ENCODE measurements around the gene MOB2. TPM values are rescaled to one million over a fixed set of nuclear protein-coding genes. Genes with fewer than 3 reads are reported as not detected.
"Not testable (repeated sequence)": the region's sequence is repeated elsewhere in the genome, so short reads cannot be mapped to it uniquely, and the experiment has no call there.

MOB2 gene
- polyA plus RNA-seq, 4 donors, result 30.3 to 34.8 (median 33.6) TPM

- no peak for DNase-seq (ENCODE audit: low read depth in 4 of 4, low spot score in 2 of 4)
Measured at GRCh38 chr11:1519028-1520010, 32.7 kb upstream of the MOB2 start.

DNA sequence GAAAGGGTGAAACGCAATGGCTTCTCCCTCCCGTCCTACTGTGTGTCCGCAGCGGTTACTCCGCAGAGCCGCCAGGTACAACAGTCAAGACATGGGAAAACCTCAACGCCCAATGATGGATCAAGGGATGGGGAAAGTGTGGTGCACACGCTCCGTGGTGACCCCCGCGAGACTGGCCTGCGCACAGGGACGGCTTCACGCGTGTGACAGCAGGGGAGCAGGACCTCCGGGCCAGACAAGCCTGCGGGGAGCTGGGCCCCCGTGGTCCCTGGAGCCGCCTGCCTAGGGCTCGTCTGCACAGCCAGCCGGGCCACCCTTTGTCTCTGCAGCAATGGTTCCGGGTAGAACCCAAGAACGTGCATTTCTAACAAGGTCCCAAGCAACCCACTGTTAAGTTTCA, 31.7 kb upstream of the MOB2 start:
- DNase-seq (ENCODE audit: low read depth in 4 of 4, low spot score in 2 of 4), result no peak

DNA sequence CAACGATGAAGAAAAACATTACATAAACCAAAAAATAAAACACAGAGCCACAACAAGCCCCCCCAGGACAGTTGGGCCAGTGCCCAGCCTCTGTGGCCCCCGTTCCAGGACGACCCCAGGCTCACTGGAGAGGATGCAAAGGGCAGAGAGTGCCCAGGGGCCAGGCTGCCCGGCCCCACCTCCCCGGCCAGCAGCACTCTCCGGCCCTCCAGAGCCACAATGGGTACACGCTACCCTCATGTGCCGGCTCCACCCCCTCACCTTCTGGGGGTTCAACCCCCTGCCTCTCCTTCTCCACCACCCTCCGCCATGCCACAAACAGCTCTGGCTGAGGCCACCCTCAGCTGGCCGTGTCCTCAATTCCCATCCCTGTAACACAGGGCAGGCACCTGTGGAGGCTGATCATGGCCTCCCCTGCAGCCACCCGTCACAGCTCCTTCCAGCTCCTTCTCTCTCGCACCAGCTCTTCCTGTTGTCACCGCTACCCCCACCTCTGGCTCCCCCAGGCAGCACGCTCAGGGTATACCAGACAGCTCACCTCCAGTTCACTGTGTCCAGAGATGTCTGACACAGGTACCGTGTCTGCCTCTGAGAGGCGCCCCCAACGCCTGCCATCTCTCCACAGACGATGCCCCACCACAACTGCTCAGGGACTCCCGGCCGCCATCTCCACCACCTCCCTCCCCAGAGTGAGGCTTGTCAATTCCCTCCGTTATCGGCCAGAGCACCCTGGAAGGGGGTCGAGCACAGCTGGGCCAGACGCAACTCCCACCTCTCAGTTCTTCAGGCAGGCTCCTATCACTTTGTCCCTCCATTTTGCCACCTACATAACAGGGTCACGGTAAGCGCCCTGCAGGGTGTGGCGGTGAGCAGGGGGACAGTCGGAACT, 30.8 kb upstream of the MOB2 start:
- DNase-seq (ENCODE audit: low read depth in 4 of 4, low spot score in 2 of 4), result no peak

- DNase-seq (ENCODE audit: low read depth in 4 of 4, low spot score in 2 of 4), result no peak
Measured at GRCh38 chr11:1516273-1517067, 29.9 kb upstream of the MOB2 start.

- DNase-seq (ENCODE audit: low read depth in 4 of 4, low spot score in 2 of 4), result peak in 3 of 4 donors; percentile 23 to 49 (median 29)
Measured at GRCh38 chr11:1515082-1516060, 28.8 kb upstream of the MOB2 start.

- DNase-seq (ENCODE audit: low read depth in 4 of 4, low spot score in 2 of 4), result no peak
Measured at GRCh38 chr11:1514336-1515061, 27.9 kb upstream of the MOB2 start.

- no peak for DNase-seq (ENCODE audit: low read depth in 4 of 4, low spot score in 2 of 4)
Measured at GRCh38 chr11:1513326-1514296, 27.0 kb upstream of the MOB2 start.

GRCh38 chr11:1512531-1513258, 26.1 kb upstream of the MOB2 start:
- DNase-seq (ENCODE audit: low read depth in 4 of 4, low spot score in 2 of 4), result not testable (repeated sequence)

DNA sequence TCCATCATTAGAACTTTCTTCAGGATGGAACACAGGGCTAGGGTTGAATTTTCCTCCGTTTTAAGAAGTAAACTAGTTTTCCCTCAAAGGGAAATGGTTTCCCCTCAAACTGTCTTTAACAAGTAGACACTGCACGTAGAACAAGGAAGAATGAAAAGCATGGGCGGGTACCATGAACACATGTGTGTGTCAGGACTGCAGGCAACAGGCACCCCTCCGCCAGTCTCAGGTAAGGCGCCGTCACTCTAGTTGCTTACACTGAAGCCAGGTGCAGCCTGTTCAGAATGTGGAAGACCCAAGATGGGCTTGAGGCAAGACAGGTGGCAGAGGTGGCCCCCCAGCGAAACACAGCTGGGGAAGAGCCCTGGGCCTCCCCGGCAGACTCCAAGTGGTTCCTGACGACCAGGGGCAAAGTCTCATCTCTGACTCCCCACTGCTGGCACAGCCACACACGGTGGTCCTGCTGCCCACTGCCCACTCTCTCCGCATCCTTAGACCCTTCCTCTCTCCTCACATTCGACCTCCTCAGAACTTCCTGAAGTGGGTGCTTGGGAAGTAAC, 25.4 kb upstream of the MOB2 start:
- no peak for DNase-seq (ENCODE audit: low read depth in 4 of 4, low spot score in 2 of 4)

DNA sequence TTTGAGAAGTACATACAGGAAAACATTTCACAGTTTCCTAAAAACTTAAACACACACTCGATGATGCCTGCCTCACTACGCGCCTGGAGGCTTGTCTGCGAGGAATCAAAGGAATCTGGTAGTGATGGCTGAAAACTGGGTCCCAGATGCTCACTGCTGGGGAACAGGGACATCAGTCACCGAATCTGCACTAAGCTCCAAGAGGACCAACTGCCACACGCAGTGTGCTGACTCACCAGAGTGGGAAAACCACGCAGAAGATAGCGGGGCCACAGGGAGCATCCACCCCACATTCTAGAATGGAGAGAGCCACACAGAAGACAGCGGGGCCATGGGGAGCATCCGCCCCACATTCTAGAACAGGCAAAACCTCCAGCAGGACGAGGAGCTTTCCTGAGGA, 24.3 kb upstream of the MOB2 start:
- no peak for DNase-seq (ENCODE audit: low read depth in 4 of 4, low spot score in 2 of 4)

DNA sequence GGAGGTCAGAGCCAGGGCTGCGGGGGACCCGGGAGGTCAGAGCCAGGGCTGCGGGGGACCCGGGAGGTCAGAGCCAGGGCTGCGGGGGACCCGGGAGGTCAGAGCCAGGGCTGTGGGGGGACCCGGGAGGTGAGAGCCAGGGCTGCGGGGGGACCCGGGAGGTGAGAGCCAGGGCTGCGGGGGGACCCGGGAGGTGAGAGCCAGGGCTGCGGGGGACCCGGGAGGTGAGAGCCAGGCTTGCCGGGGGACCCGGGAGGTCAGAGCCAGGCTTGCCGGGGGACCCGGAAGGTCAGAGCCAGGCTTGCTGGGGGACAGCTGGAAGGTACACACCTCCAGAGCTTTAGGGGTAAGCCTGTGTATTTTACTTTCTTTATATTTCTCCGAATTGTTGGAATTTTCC, 23.8 kb upstream of the MOB2 start:
- not testable (repeated sequence) for DNase-seq (ENCODE audit: low read depth in 4 of 4, low spot score in 2 of 4)

GRCh38 chr11:1509626-1510255, 23.2 kb upstream of the MOB2 start:
- no peak for DNase-seq (ENCODE audit: low read depth in 4 of 4, low spot score in 2 of 4)

DNA sequence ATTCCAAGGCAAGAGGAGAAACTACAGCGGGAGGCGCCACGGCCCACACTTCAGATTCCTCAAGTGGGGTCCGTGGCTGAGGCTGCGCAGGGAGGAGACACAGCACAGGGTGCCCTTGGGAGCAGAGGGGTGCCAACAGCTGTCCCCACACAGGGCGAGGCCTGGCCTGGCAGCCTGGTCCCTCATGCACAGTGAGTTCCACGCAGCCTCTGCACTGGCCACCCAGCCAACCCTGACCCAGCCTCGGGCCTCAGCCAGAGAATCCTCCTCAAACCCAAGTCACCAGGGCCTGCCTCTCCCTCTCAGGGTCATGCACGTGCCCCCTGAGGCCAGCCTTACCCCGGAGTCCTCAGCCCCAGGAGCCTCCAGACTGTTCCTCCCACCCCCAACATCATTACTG, 22.4 kb upstream of the MOB2 start:
- no peak for DNase-seq (ENCODE audit: low read depth in 4 of 4, low spot score in 2 of 4)

GRCh38 chr11:1508491-1508891, 21.9 kb upstream of the MOB2 start:
- no peak for DNase-seq (ENCODE audit: low read depth in 4 of 4, low spot score in 2 of 4)

DNA sequence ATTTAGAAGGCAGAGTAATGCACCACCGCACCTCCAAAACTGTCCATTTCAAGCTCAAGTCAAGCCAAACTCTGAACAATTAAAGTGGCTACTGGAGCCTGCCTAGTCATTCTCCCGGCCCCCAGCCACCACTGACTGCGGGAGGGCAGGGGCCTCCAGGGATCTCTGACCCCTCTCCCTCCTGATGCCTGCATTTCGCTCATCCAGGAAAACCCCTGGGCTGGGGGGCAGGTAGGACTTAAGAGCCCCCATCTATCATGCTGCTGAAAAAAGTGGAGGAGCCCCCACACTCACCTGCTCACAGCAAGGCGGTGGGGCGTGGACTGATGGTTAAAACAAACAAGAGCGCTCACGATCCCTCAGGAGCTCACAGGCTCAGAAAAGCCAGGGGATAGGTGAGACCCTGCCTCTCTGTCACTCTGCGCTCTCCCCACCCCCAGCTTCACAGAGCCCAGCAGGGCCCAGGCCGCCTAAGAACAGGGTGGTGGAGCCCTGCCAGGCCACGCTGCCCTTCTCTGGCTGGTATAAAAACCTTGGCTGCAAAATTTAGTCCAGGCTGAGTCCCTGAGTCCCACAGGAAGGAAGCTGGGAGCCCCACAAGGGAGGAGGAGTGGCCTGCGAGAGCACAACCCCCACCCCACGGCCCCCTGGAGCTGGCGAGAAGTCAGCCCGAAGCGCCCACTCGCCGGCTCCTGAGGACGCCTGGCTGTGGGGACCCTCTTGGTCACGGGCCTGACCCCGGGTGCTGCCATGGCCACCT, 21.0 kb upstream of the MOB2 start:
- DNase-seq (ENCODE audit: low read depth in 4 of 4, low spot score in 2 of 4), result no peak

Data from left renal cortex interstitium (tissue), 4 donors.